SK-N-MC (cell line): ENCODE results near the gene LAMC1.

Experiments used
- EZH2 ChIP-seq: fragments of 200-600 bp; sonication (generic); IDR thresholded peaks from one replicate; pipeline ENCODE4 v1.6.1; 2017; ENCODE audit warnings: antibody characterized with exemption
- FOXP2 ChIP-seq: optimal IDR thresholded peaks from 2 replicates; pipeline ENCODE3; 2011; ENCODE audit warnings: mild to moderate bottlenecking, moderate library complexity; ENCODE audit not compliant: insufficient read depth; ENCODE audit errors: extremely low read length, control extremely low read depth
- POLR2AphosphoS5 ChIP-seq: IDR thresholded peaks from 2 replicates; pipeline ENCODE4 v1.6.1; 2012; ENCODE audit warnings: mild to moderate bottlenecking, low read depth, low read length, borderline replicate concordance

DNA sequence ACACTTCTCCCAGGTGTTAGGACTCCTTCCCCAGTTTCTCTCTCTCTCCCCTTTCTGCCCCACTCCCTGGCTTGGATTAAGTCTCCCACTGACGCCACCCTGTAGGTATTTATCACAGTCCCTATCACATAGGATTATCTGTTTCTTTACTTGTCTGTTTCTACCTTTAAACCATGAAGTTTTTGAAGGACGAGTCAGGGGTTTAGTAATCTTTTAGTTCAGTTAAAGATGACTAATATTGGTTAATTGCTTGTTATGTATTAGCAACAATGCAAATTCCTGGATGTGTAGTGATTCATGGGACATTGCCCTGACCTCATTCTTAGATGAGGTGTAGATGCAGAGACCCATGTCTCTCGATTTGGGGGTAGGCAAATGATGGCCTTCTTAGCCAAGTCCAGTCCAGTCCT is 6.4 kb downstream of the LAMC1 start:
- TF ChIP-seq EZH2: no peak
- no peak for TF ChIP-seq POLR2AphosphoS5
- TF ChIP-seq FOXP2: no peak
